ENCODE results near the gene CTRB2. TPM values are rescaled to one million over a fixed set of nuclear protein-coding genes. Genes with fewer than 3 reads are reported as not detected.

The CTRB2 gene
- total and polyA plus RNA-seq, 2 donors from 2014 or later, result not detected

DNA sequence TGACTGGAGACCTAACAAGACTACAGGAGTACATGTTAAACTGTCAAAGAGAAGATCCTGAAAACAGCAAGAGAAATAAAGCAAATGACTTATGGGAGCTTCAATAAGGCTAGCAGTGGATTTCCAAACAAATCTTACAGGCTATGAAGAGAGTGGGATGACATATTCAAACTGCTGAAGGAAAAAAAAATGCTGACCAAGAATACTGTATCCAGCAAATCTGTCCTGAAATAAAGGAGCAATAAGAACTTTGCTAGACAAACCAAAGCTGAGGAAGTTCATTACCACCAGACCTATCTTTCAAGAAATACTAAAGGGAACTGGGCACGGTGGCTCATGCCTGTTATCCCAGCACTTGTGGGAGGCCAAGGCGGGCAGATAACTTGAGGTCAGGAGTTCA is 30.0 kb downstream of the CTRB2 start:
- FAIRE-seq (no peak), DNase-seq (no peak)
- intact Hi-C loops (cut with DNase I), result no loop called here
- H3K9ac ChIP-seq (ENCODE audit: low read length in 3 of 3), result no peak overlapping the region
- peaks cover 0 to 25% (median 3%) of the 10 kb centered on the region in 3 donors for H3K9me3 ChIP-seq (ENCODE audit: control insufficient read depth in 2 of 3, insufficient read depth in 1 of 3, low read length in 3 of 3)
- no peaks in the 10 kb centered on the region for H3K36me3 ChIP-seq (ENCODE audit: control insufficient read depth in 2 of 3, insufficient read depth in 3 of 3, low read length in 3 of 3)
- TF ChIP-seq, protein P1, sequence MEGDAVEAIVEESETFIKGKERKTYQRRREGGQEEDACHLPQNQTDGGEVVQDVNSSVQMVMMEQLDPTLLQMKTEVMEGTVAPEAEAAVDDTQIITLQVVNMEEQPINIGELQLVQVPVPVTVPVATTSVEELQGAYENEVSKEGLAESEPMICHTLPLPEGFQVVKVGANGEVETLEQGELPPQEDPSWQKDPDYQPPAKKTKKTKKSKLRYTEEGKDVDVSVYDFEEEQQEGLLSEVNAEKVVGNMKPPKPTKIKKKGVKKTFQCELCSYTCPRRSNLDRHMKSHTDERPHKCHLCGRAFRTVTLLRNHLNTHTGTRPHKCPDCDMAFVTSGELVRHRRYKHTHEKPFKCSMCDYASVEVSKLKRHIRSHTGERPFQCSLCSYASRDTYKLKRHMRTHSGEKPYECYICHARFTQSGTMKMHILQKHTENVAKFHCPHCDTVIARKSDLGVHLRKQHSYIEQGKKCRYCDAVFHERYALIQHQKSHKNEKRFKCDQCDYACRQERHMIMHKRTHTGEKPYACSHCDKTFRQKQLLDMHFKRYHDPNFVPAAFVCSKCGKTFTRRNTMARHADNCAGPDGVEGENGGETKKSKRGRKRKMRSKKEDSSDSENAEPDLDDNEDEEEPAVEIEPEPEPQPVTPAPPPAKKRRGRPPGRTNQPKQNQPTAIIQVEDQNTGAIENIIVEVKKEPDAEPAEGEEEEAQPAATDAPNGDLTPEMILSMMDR (IDR thresholded peaks at IDR 0.05; ENCODE audit: borderline replicate concordance, extremely low read depth, insufficient read depth), result no peak
- H3K27me3 ChIP-seq (ENCODE audit: control insufficient read depth, insufficient read depth, low read length), result no peaks in the 10 kb centered on the region
- H3K27ac ChIP-seq (ENCODE audit: low read depth in 2 of 2, low read length in 2 of 2), result no peak overlapping the region
- no peak overlapping the region for H3K4me3 ChIP-seq (ENCODE audit: low read length in 3 of 3)
- H3K4me1 ChIP-seq (ENCODE audit: control insufficient read depth in 2 of 3, insufficient read depth in 2 of 3, low read depth in 1 of 3, low read length in 3 of 3), result no peaks in the 10 kb centered on the region

DNA sequence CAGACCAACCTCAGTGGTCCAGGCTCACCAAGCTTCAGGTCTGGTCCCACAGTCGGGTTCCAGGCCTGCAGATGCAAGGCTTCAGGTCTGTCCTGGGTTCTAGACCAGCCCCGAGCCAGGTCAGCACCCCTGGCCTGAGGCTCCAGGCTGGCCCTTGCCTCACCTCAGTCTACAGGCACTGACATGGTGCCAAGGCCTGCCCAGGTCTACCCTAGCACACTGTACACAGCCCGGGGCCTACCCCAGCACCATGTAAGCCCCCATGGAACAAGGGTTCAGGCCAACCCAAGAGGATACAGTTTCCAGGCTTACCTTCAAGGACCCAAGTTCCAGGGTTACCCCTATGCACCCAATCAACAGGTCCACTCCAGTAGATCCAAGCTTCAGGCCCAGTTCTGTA is 31.9 kb downstream of the CTRB2 start:
- intact Hi-C loops (cut with DNase I), result no loop called here
- H3K4me3 ChIP-seq (ENCODE audit: low read length in 3 of 3), result no peak overlapping the region
- H3K36me3 ChIP-seq (ENCODE audit: control insufficient read depth in 2 of 3, insufficient read depth in 3 of 3, low read length in 3 of 3), result peaks cover 3 to 8% (median 7%) of the 10 kb centered on the region in 3 donors
- FAIRE-seq, result no peak
- H3K4me1 ChIP-seq (ENCODE audit: control insufficient read depth in 2 of 3, insufficient read depth in 2 of 3, low read depth in 1 of 3, low read length in 3 of 3), result no peaks in the 10 kb centered on the region
- H3K9ac ChIP-seq (ENCODE audit: low read length in 3 of 3), result no peak overlapping the region
- H3K9me3 ChIP-seq (ENCODE audit: control insufficient read depth in 2 of 3, insufficient read depth in 1 of 3, low read length in 3 of 3), result peaks cover 4 to 35% (median 9%) of the 10 kb centered on the region in 3 donors
- no peak for DNase-seq
- no peaks in the 10 kb centered on the region for H3K27me3 ChIP-seq (ENCODE audit: control insufficient read depth, insufficient read depth, low read length)
- TF ChIP-seq, protein P1 (IDR thresholded peaks at IDR 0.05; ENCODE audit: borderline replicate concordance, extremely low read depth, insufficient read depth), result no peak
- no peak overlapping the region for H3K27ac ChIP-seq (ENCODE audit: low read depth in 2 of 2, low read length in 2 of 2)

DNA sequence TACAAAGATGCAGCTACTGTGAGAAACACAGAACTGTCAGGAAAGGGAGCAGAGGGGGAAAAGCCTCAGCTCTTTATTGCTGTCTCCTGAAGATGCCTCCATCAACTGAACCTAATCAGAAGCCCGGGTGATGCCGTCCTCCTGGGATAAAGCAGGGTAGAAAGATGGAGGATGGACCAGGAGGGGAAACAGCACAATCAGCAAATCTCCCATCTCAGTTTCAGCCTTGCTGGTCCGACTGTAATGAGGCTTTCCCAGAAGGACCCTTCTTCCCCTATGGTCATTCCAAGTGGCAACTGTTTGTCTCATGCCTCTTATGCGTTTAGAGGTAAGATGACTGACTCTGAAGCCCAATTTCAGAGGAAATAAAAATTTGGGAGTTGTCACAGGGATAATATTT is 34.4 kb downstream of the CTRB2 start:
- Histone ChIP-seq H3K9ac (ENCODE audit: low read length in 3 of 3) (no peak overlapping the region), H3K4me1 (ENCODE audit: control insufficient read depth in 2 of 3, insufficient read depth in 2 of 3, low read depth in 1 of 3, low read length in 3 of 3) (no peaks in the 10 kb centered on the region), H3K4me3 (ENCODE audit: low read length in 3 of 3) (no peak overlapping the region), H3K27me3 (ENCODE audit: control insufficient read depth, insufficient read depth, low read length) (no peaks in the 10 kb centered on the region), H3K27ac (ENCODE audit: low read depth in 2 of 2, low read length in 2 of 2) (no peak overlapping the region), H3K9me3 (ENCODE audit: control insufficient read depth in 2 of 3, insufficient read depth in 1 of 3, low read length in 3 of 3) (peaks cover 12 to 54% (median 16%) of the 10 kb centered on the region in 3 donors), H3K36me3 (ENCODE audit: control insufficient read depth in 2 of 3, insufficient read depth in 3 of 3, low read length in 3 of 3) (peaks cover 22 to 31% (median 26%) of the 10 kb centered on the region in 3 donors)
- FAIRE-seq (no peak), DNase-seq (no peak)
- TF ChIP-seq, protein P1 (IDR thresholded peaks at IDR 0.05; ENCODE audit: borderline replicate concordance, extremely low read depth, insufficient read depth), result no peak
- intact Hi-C loops (cut with DNase I), result no loop called here

DNA sequence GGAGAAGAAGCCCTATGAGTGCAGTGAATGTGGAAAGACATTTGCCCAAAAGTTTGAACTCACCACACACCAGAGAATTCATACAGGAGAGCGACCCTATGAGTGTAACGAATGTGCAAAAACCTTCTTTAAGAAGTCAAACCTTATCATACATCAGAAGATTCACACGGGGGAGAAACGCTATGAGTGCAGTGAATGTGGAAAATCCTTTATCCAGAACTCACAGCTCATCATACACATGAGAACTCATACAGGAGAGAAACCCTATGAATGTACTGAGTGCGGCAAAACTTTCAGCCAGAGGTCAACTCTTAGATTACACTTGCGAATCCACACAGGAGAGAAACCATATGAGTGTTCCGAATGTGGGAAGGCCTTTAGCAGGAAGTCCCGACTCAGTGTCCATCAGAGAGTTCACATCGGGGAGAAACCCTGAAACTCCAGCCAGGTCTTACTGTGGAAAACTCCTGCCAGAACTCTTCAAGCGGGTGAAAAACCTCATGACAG is 37.0 kb downstream of the CTRB2 start:
- no peak overlapping the region for H3K27ac ChIP-seq (ENCODE audit: low read depth in 2 of 2, low read length in 2 of 2)
- intact Hi-C loops (cut with DNase I), result no loop called here
- no peak for FAIRE-seq
- no peak overlapping the region for H3K4me3 ChIP-seq (ENCODE audit: low read length in 3 of 3)
- TF ChIP-seq, protein P1 (IDR thresholded peaks at IDR 0.05; ENCODE audit: borderline replicate concordance, extremely low read depth, insufficient read depth), result no peak
- no peak overlapping the region for H3K9ac ChIP-seq (ENCODE audit: low read length in 3 of 3)
- no peaks in the 10 kb centered on the region for H3K27me3 ChIP-seq (ENCODE audit: control insufficient read depth, insufficient read depth, low read length)
- no peak for DNase-seq
- H3K36me3 ChIP-seq (ENCODE audit: control insufficient read depth in 2 of 3, insufficient read depth in 3 of 3, low read length in 3 of 3), result peaks cover 31 to 41% (median 35%) of the 10 kb centered on the region in 3 donors
- no peaks in the 10 kb centered on the region for H3K4me1 ChIP-seq (ENCODE audit: control insufficient read depth in 2 of 3, insufficient read depth in 2 of 3, low read depth in 1 of 3, low read length in 3 of 3)
- H3K9me3 ChIP-seq (ENCODE audit: control insufficient read depth in 2 of 3, insufficient read depth in 1 of 3, low read length in 3 of 3), result peaks cover 13 to 37% (median 17%) of the 10 kb centered on the region in 3 donors

All from kidney (tissue), 14 donors.